Stimulated activated CD4-positive, alpha-beta T cell treated with anti-CD3 and anti-CD28 coated beads, Interleukin-12 subunit alpha, Interleukin-12 subunit beta, amount 100 ng/mL, for 4 hours (primary cell): ENCODE measurements around the gene NBEA.
A peak's percentile ranks its signal among the peaks of the same experiment; 100 is the strongest.

Source experiments
- DNase-seq: peaks from one replicate; pipeline ENCODE4 v3.0.0-alpha.2; 2020

Gene NBEA

GRCh38 chr13:35720290-35720689, 778.2 kb downstream of the NBEA start:
- no peak for DNase-seq

GRCh38 chr13:35720690-35721554, 778.9 kb downstream of the NBEA start:
- DNase-seq, result peak; percentile 7
